HepG2 (cell line): ENCODE data around the gene RIPOR3. TPM values are rescaled to one million over a fixed set of nuclear protein-coding genes. Genes with fewer than 3 reads are reported as not detected.

Experiments used
- ATAC-seq: fragments of 200-7000 bp; cut with Tn5 transposase; 3 replicates; pipeline ENCODE4 v1.9.1; 2020; ENCODE audit warnings: mild to moderate bottlenecking, moderate library complexity
- BruUV-seq: library from RNA; stranded (reverse); fragments of 400-500 nt; replicated peaks from 2 replicates; lab custom pipeline; 2021; lab: Mats Ljungman, UMichigan
- CTCF ChIA-PET: fragments of 300-600 bp; formaldehyde crosslinking; extraction: SDS; loops from one replicate; lab custom pipeline; 2021; ENCODE audit warnings: low total read pairs, inconsistent platforms, low intra/inter-chr PET ratio; lab: Yijun Ruan, JAX
- POLR2A ChIA-PET: fragments of 350-600 bp; sonication (Branson Sonifier 250); formaldehyde crosslinking; loops from one replicate; lab custom pipeline; 2020; ENCODE audit warnings: antibody characterized with exemption, inconsistent platforms; lab: Yijun Ruan, JAX
- DNase-seq: peaks from one replicate; pipeline ENCODE4 v3.0.0-alpha.2; 2015; ENCODE audit warnings: low spot score
- FAIRE-seq: peaks from 3 replicates; lab custom pipeline; 2011; peaks lifted over from hg19 to GRCh38; lab: Jason Lieb, UNC
- H2AFZ ChIP-seq: one replicate; pipeline ENCODE4 v1.6.1; 2011; ENCODE audit warnings: low read length, inconsistent platforms
- H3K27ac ChIP-seq: fragments of 300-600 bp; 3 replicates; pipeline ENCODE4 v1.8.0; 2011; ENCODE audit warnings: mixed run types, mild to moderate bottlenecking, mixed read lengths, low read length, inconsistent platforms; ENCODE audit not compliant: insufficient read depth; ENCODE audit errors: extremely low read length
- H3K27me3 ChIP-seq, 2 experiments: fragments of 200-600 bp in 1 of 2; 2 replicates in 1 of 2; 3 replicates in 1 of 2; pipeline versions ENCODE4 v1.6.0 to v1.8.0; 2011; ENCODE audit warnings: low read length in 2 of 2, mild to moderate bottlenecking in 2 of 2, moderate library complexity in 2 of 2, inconsistent platforms in 1 of 2; ENCODE audit not compliant: insufficient read depth in 2 of 2, control insufficient read depth in 1 of 2
- H3K36me3 ChIP-seq, 2 experiments: fragments of 200-600 bp in 1 of 2; replicated peaks in 1 of 2; 2 replicates in 1 of 2; 3 replicates in 1 of 2; pipeline versions ENCODE4 v1.5.1 to v1.8.0; 2011; ENCODE audit warnings: low read length in 2 of 2, inconsistent platforms in 1 of 2; ENCODE audit not compliant: insufficient read depth in 2 of 2, control insufficient read depth in 1 of 2
- H3K4me1 ChIP-seq: 2 replicates; pipeline ENCODE4 v1.5.1; 2012; ENCODE audit warnings: low read length, inconsistent platforms; ENCODE audit not compliant: insufficient read depth
- H3K4me2 ChIP-seq: 2 replicates; pipeline ENCODE4 v1.6.0; 2011; ENCODE audit warnings: low read depth, low read length, inconsistent platforms
- H3K4me3 ChIP-seq, 3 experiments: fragments of 200-600 bp in 1 of 3; sonication (generic), shearing (Covaris generic) in 1 of 3; replicated peaks in 1 of 3; 2 replicates each; pipeline ENCODE4 v1.5.1; 2011 to 2016; ENCODE audit warnings: low read length in 3 of 3, inconsistent platforms in 2 of 3, low read depth in 2 of 3, mild to moderate bottlenecking in 2 of 3, control low read depth in 1 of 3, mixed read lengths in 1 of 3; ENCODE audit not compliant: insufficient read depth in 1 of 3
- H3K79me2 ChIP-seq: one replicate; pipeline ENCODE4 v1.6.1; 2011; ENCODE audit warnings: low read length, inconsistent platforms; ENCODE audit not compliant: insufficient read depth
- H3K9ac ChIP-seq: 2 replicates; pipeline ENCODE4 v1.6.0; 2011; ENCODE audit warnings: mild to moderate bottlenecking, low read depth, low read length, inconsistent platforms; ENCODE audit not compliant: insufficient read depth
- H3K9me3 ChIP-seq: 2 replicates; pipeline ENCODE4 v1.5.1; 2012; ENCODE audit warnings: mild to moderate bottlenecking, low read length
- H4K20me1 ChIP-seq: 2 replicates; pipeline ENCODE4 v1.6.0; 2011; ENCODE audit warnings: inconsistent platforms, mild to moderate bottlenecking, low read length, moderate library complexity; ENCODE audit not compliant: insufficient read depth
- AGO2 ChIP-seq: fragments of 200-400 bp; formaldehyde crosslinking; optimal IDR thresholded peaks from 2 replicates; pipeline ENCODE3; 2017; ENCODE audit warnings: mild to moderate bottlenecking, low read depth, low read length, moderate library complexity
- DMAP1 ChIP-seq: IDR thresholded peaks from 2 replicates; pipeline ENCODE4 v1.6.1; 2016
- FOXO4 ChIP-seq: sonication (generic); formaldehyde crosslinking; conservative IDR thresholded peaks from 2 replicates; pipeline ENCODE4 v1.8.1; 2023; ENCODE audit warnings: missing genetic modification reagents
- GATAD1 ChIP-seq: IDR thresholded peaks from 2 replicates; pipeline ENCODE4 v1.6.1; 2016; ENCODE audit warnings: missing genetic modification reagents, missing compliant biosample characterization
- IKZF4 ChIP-seq: sonication (generic); formaldehyde crosslinking; IDR thresholded peaks from 2 replicates; pipeline ENCODE4 v1.5.1; 2020; ENCODE audit warnings: borderline replicate concordance, mild to moderate bottlenecking, low read depth, missing genetic modification reagents; ENCODE audit errors: not compliant biosample characterization
- KLF6 ChIP-seq: IDR thresholded peaks from 2 replicates; pipeline ENCODE4 v1.8.0; 2016; ENCODE audit warnings: missing biosample characterization, missing genetic modification reagents
- MZF1 ChIP-seq: sonication (generic); formaldehyde crosslinking; IDR thresholded peaks from 2 replicates; pipeline ENCODE4 v1.8.1; 2023; ENCODE audit warnings: mild to moderate bottlenecking, missing genetic modification reagents, borderline replicate concordance
- PREB ChIP-seq: sonication (generic); formaldehyde crosslinking; IDR thresholded peaks from 2 replicates; pipeline ENCODE4 v1.4.0; 2020; ENCODE audit warnings: missing genetic modification reagents
- RAD51 ChIP-seq: fragments of 450-650 bp; IDR thresholded peaks from 2 replicates; pipeline ENCODE4 v1.6.1; 2016; ENCODE audit warnings: borderline replicate concordance
- TEAD2 ChIP-seq: sonication (generic); formaldehyde crosslinking; IDR thresholded peaks from 2 replicates; pipeline ENCODE4 v1.9.0; 2021; ENCODE audit warnings: missing genetic modification reagents
- TERF1 ChIP-seq: sonication (generic); formaldehyde crosslinking; IDR thresholded peaks from 2 replicates; pipeline ENCODE4 v1.8.0; 2022; ENCODE audit warnings: mild to moderate bottlenecking, missing genetic modification reagents, moderate library complexity
- TOPORS ChIP-seq: sonication (generic); formaldehyde crosslinking; IDR thresholded peaks from 2 replicates; pipeline ENCODE4 v1.8.0; 2023; ENCODE audit warnings: mild to moderate bottlenecking, missing genetic modification reagents
- ZBTB7B ChIP-seq: sonication (generic); formaldehyde crosslinking; IDR thresholded peaks from 2 replicates; pipeline ENCODE4 v1.4.0; 2020; ENCODE audit warnings: missing genetic modification reagents
- ZC3H4 ChIP-seq: sonication (generic); formaldehyde crosslinking; IDR thresholded peaks from 2 replicates; pipeline ENCODE4 v1.4.0; 2020; ENCODE audit warnings: missing genetic modification reagents, borderline replicate concordance
- ZNF121 ChIP-seq: sonication (generic); formaldehyde crosslinking; IDR thresholded peaks from 2 replicates; pipeline ENCODE4 v1.5.0; 2020; ENCODE audit warnings: mild to moderate bottlenecking, missing genetic modification reagents
- ZNF230 ChIP-seq: sonication (generic); formaldehyde crosslinking; IDR thresholded peaks from 2 replicates; pipeline ENCODE4 v1.4.0; 2020; ENCODE audit warnings: mild to moderate bottlenecking, missing genetic modification reagents
- ZNF296 ChIP-seq: sonication (generic); formaldehyde crosslinking; conservative IDR thresholded peaks from 2 replicates; pipeline ENCODE4 v1.5.0; 2020; ENCODE audit warnings: mild to moderate bottlenecking, missing genetic modification reagents
- ZNF3 ChIP-seq: IDR thresholded peaks from 2 replicates; pipeline ENCODE4 v1.7.0; 2017; ENCODE audit warnings: inconsistent platforms
- ZNF501 ChIP-seq: sonication (generic); formaldehyde crosslinking; IDR thresholded peaks from 2 replicates; pipeline ENCODE4 v1.5.1; 2020; ENCODE audit warnings: mild to moderate bottlenecking, moderate library complexity, missing genetic modification reagents
- ZNF629 ChIP-seq: sonication (generic); formaldehyde crosslinking; conservative IDR thresholded peaks from 2 replicates; pipeline ENCODE4 v1.5.0; 2020; ENCODE audit warnings: missing genetic modification reagents
- ZSCAN22 ChIP-seq: sonication (generic); formaldehyde crosslinking; IDR thresholded peaks from 2 replicates; pipeline ENCODE4 v1.4.0; 2020; ENCODE audit warnings: mild to moderate bottlenecking, missing genetic modification reagents
- WGBS: methylation state at CpG from one replicate; pipeline ENCODE4 v1.1.6; 2017; ENCODE audit warnings: low lambda C conversion rate; 5-methylcytosine and 5-hydroxymethylcytosine counted together
- in situ Hi-C: cut with HindIII; loops from 2 replicates; pipeline ENCODE4 v1.10.0; 2017; ENCODE audit warnings: low pct_unique_long_range_greater_than_20kb; ENCODE audit not compliant: extremely low pct_ligation_motif_present
- intact Hi-C: fragments of 100-400 bp; cut with micrococcal nuclease; formaldehyde crosslinking; loops from one replicate; pipeline ENCODE4 v1.10.0; 2022; ENCODE audit not compliant: unreplicated experiment
- polyA plus RNA-seq, 8 experiments: library from polyadenylated mRNA; depleted of rRNA in 3 of 8; stranded (reverse) in 7 of 8; unstranded in 1 of 8; fragments of >200 nt; fragmentation: Illumina TruSeq in 4 of 8; extraction: Trizol in 4 of 8; gene quantifications; 2 replicates each; pipeline versions ENCODE4 v1.2.1 to v1.2.3, GENCODE V29; 2011 to 2016; ENCODE audit warnings: low read depth in 4 of 8, missing spikeins in 1 of 8, mixed read lengths in 1 of 8; ENCODE audit not compliant: insufficient read depth in 1 of 8
- total RNA-seq, 5 experiments: library from RNA; depleted of rRNA; stranded (reverse); fragments of >200 nt; fragmentation: Illumina TruSeq; extraction: Trizol; gene quantifications; 2 replicates each; pipeline ENCODE4 v1.2.3, GENCODE V29; 2016; ENCODE audit warnings: low read depth in 1 of 5

Gene RIPOR3
- total and polyA plus RNA-seq, 2 of the 13 experiments (the other 11 are each of a cell fraction or from before 2014, with no cell fraction given), result 0.18 TPM; not detected in 1

GRCh38 chr20:50724112-50724725 lies 32.9 kb upstream of the RIPOR3 start:
- in situ Hi-C loops (no loop called here), intact Hi-C loops (no loop called here)
- ChIA-PET POLR2A (interaction anchor here (0.5 to 1.5 kb wide), 3 partner anchors 8 to 567 kb away, joined by 3 to 8 read pairs (median 3); no protein-coding TSS in a partner anchor), CTCF (no interaction called here)
- Histone ChIP-seq H4K20me1 (no peaks in the 10 kb centered on the region), H3K36me3 (no peaks in the 10 kb centered on the region), H3K9me3 (no peaks in the 10 kb centered on the region), H3K27ac (no peak overlapping the region), H3K4me3 (peak overlapping the region in 2 of 3 experiments; percentile 10 to 58; a peak in 3 of 6 replicates), H3K79me2 (no peaks in the 10 kb centered on the region), H3K9ac (peak overlapping the region; percentile 17), H3K4me1 (peaks cover 66% of the 10 kb centered on the region), H3K4me2 (peak overlapping the region; percentile 74), H3K27me3 (no peaks in the 10 kb centered on the region), H2AFZ (peak overlapping the region; percentile 57)
- DNase-seq, result no peak
- FAIRE-seq, result no peak
- ATAC-seq, result no peak
- BruUV-seq, result no TSS peak
- WGBS, result 52% methylated on average over 7 of the region's 7 CpGs
- TF ChIP-seq ZNF3 (CRISPR knock-in tag), result peak; percentile 82; the same call in 1 of the 2 replicates
- TF ChIP-seq DMAP1 (CRISPR knock-in tag), result no peak
- no peak for TF ChIP-seq AGO2
- TF ChIP-seq RAD51, result no peak
- no peak for TF ChIP-seq ZNF501 (CRISPR knock-in tag)
- TF ChIP-seq ZC3H4, result no peak
- TF ChIP-seq ZNF121 (CRISPR knock-in tag), result peak; percentile 98
- 0 out of 2 replicates have a peak, but pooled peaks have one; percentile 9 for TF ChIP-seq ZNF629
- TF ChIP-seq KLF6 (CRISPR knock-in tag), result no peak
- TF ChIP-seq ZNF296 (CRISPR knock-in tag), result no peak
- no peak for TF ChIP-seq TOPORS (CRISPR knock-in tag)
- no peak for TF ChIP-seq IKZF4 (CRISPR knock-in tag)
- TF ChIP-seq FOXO4, result 0 out of 2 replicates have a peak, but pooled peaks have one; percentile 62
- TF ChIP-seq MZF1 (CRISPR knock-in tag), result no peak
- TF ChIP-seq GATAD1 (CRISPR knock-in tag), result no peak
- no peak for TF ChIP-seq ZSCAN22 (CRISPR knock-in tag)
- TF ChIP-seq ZNF230 (CRISPR knock-in tag), result no peak
- no peak for TF ChIP-seq PREB
- no peak for TF ChIP-seq TEAD2
- TF ChIP-seq ZBTB7B (CRISPR knock-in tag), result no peak
- TF ChIP-seq TERF1 (CRISPR knock-in tag), result no peak
